KMS-11 (cell line): ENCODE measurements around the gene PDE6H.

Source experiments
- H2AFZ ChIP-seq: fragments of 200-600 bp; sonication (generic); 2 replicates; pipeline ENCODE4 v1.6.1; 2016; ENCODE audit warnings: antibody characterized with exemption, mixed run types, low read depth
- H3K27ac ChIP-seq: fragments of 200-600 bp; sonication (generic); 2 replicates; pipeline ENCODE4 v1.6.1; 2016; ENCODE audit warnings: mild to moderate bottlenecking, mixed run types
- H3K27me3 ChIP-seq: fragments of 200-600 bp; sonication (generic); 2 replicates; pipeline ENCODE4 v1.6.1; 2017; ENCODE audit warnings: mild to moderate bottlenecking, low read depth, mixed run types, moderate library complexity; ENCODE audit not compliant: insufficient read depth
- H3K36me3 ChIP-seq: fragments of 200-600 bp; sonication (generic); 2 replicates; pipeline ENCODE4 v1.6.1; 2017; ENCODE audit warnings: mild to moderate bottlenecking, mixed run types; ENCODE audit not compliant: insufficient read depth
- H3K4me1 ChIP-seq: fragments of 200-600 bp; sonication (generic); 2 replicates; pipeline ENCODE4 v1.6.1; 2016; ENCODE audit warnings: mild to moderate bottlenecking, low read depth, mixed run types; ENCODE audit not compliant: poor library complexity, severe bottlenecking
- H3K4me2 ChIP-seq: fragments of 200-600 bp; sonication (generic); 2 replicates; pipeline ENCODE4 v1.7.0; 2016; ENCODE audit warnings: mild to moderate bottlenecking, mixed run types
- H3K4me3 ChIP-seq: fragments of 200-600 bp; sonication (generic); IDR thresholded peaks from 2 replicates; pipeline ENCODE4 v1.6.1; 2017; ENCODE audit warnings: low read depth, low read length, mixed read lengths; ENCODE audit not compliant: insufficient read depth
- H3K79me2 ChIP-seq: fragments of 200-600 bp; sonication (generic); 2 replicates; pipeline ENCODE4 v1.6.1; 2016; ENCODE audit warnings: low read depth, mixed run types; ENCODE audit not compliant: insufficient read depth
- H3K9ac ChIP-seq: fragments of 200-600 bp; sonication (generic); 2 replicates; pipeline ENCODE4 v1.6.1; 2016; ENCODE audit warnings: mild to moderate bottlenecking, mixed run types
- H4K20me1 ChIP-seq: fragments of 200-600 bp; sonication (generic); 2 replicates; pipeline ENCODE4 v1.6.1; 2016; ENCODE audit warnings: mild to moderate bottlenecking, mixed run types; ENCODE audit not compliant: insufficient read depth
- CTCF ChIP-seq: fragments of 200-600 bp; sonication (generic); conservative IDR thresholded peaks from 2 replicates; pipeline ENCODE4 v1.6.1; 2017; ENCODE audit warnings: low read depth, mild to moderate bottlenecking, antibody characterized with exemption, low read length, moderate library complexity, mixed read lengths

The PDE6H gene

DNA sequence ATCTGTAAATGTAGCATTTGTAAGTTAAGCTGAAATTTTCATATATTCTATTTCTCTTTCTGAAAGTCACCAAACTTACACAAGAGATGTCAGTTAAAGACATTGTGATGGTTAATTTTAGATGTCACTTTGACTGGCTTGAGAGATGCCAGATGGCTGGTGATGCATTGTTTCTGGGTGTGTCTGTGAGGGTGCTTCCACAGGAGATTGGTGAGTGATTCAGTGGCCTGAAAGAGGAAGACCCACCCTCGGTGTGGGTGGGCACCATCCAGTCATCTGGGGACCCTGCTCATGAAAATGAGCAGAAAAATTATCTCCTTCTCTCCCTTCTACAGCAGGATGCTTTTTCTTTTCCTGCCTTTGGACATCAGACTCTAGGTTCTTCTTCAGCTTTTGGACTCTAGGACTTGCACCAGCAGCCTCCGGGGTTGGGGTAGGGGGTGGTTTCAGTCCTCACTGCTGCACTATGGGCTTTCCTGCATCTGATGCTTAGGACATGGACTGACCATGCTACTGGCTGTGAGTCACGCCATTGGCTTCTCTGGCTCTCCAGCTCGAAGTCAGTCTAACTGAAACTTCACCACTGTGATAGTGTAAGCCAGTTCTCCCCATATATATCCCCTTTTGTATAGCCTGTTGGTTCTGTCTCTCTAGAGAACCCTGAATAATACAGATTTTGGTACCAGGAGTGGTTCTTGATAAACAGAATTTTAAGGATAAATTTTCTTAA is 20.9 kb downstream of the PDE6H start:
- H3K27me3 ChIP-seq, result no peaks in the 10 kb centered on the region
- no peak overlapping the region for H3K27ac ChIP-seq
- no peak for TF ChIP-seq CTCF
- no peaks in the 10 kb centered on the region for H4K20me1 ChIP-seq
- no peak overlapping the region for H3K9ac ChIP-seq
- no peak overlapping the region for H2AFZ ChIP-seq
- peaks cover 3% of the 10 kb centered on the region for H3K4me1 ChIP-seq
- H3K36me3 ChIP-seq, result no peaks in the 10 kb centered on the region
- H3K79me2 ChIP-seq, result no peaks in the 10 kb centered on the region
- no peak overlapping the region for H3K4me3 ChIP-seq
- H3K4me2 ChIP-seq, result no peak overlapping the region

GRCh38 chr12:14994610-14995009 is 21.8 kb downstream of the PDE6H start:
- H3K4me3 ChIP-seq, result no peak overlapping the region
- no peak overlapping the region for H3K9ac ChIP-seq
- TF ChIP-seq CTCF, result no peak
- no peak overlapping the region for H3K27ac ChIP-seq
- H3K27me3 ChIP-seq, result no peaks in the 10 kb centered on the region
- peaks cover 3% of the 10 kb centered on the region for H3K4me1 ChIP-seq
- no peak overlapping the region for H2AFZ ChIP-seq
- no peak overlapping the region for H3K4me2 ChIP-seq
- H4K20me1 ChIP-seq, result no peaks in the 10 kb centered on the region
- H3K36me3 ChIP-seq, result no peaks in the 10 kb centered on the region
- no peaks in the 10 kb centered on the region for H3K79me2 ChIP-seq

- no peak overlapping the region for H3K4me2 ChIP-seq
- no peaks in the 10 kb centered on the region for H3K36me3 ChIP-seq
- no peak overlapping the region for H3K4me3 ChIP-seq
- no peak overlapping the region for H3K9ac ChIP-seq
- H3K27me3 ChIP-seq, result no peaks in the 10 kb centered on the region
- peak; percentile 65 for TF ChIP-seq CTCF
- H3K27ac ChIP-seq, result no peak overlapping the region
- no peaks in the 10 kb centered on the region for H3K79me2 ChIP-seq
- peaks cover 3% of the 10 kb centered on the region for H3K4me1 ChIP-seq
- H4K20me1 ChIP-seq, result no peaks in the 10 kb centered on the region
- no peak overlapping the region for H2AFZ ChIP-seq
Observed at GRCh38 chr12:14995583-14996425, 23.0 kb downstream of the PDE6H start.

DNA sequence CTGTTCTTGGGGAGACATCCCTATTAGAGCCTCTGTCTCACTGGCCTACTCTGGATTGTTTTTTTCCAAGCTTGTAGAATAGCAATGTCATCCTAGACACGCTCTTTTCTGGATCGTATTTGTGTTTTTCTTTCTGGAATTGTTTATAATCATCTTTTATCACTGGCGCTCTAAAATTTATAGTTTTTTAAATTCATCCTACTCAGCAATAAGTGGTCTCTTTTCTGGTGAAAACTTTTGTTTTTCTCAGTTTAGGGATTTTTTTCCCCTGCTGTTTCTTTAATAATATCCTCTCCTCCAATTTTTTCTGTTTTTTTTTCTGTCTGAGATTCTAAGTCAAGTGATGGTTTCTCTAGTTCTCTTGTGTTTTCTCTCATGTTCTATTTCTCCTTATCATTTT is 25.2 kb downstream of the PDE6H start:
- Histone ChIP-seq H3K27me3 (no peaks in the 10 kb centered on the region), H3K79me2 (no peaks in the 10 kb centered on the region), H3K9ac (no peak overlapping the region), H4K20me1 (no peaks in the 10 kb centered on the region), H3K4me1 (peaks cover 3% of the 10 kb centered on the region), H3K4me3 (no peak overlapping the region), H3K27ac (no peak overlapping the region), H2AFZ (no peak overlapping the region), H3K36me3 (no peaks in the 10 kb centered on the region), H3K4me2 (no peak overlapping the region)
- no peak for TF ChIP-seq CTCF
